ENCODE measurements around the gene EPG5. TPM values are rescaled to one million over a fixed set of nuclear protein-coding genes. Genes with fewer than 3 reads are reported as not detected.

EPG5 gene
- total and polyA plus RNA-seq, 2 donors (not counting 3 experiments of a cell fraction or from before 2014, with no cell fraction given), result 16.7 to 25.6 TPM

GRCh38 chr18:45856531-45856930 is 110.6 kb downstream of the EPG5 start:
- FAIRE-seq (no peak), DNase-seq (ENCODE audit: low read depth, low spot score) (no peak)
- intact Hi-C loops (cut with micrococcal nuclease), result no loop called here
- no TSS peak for BruUV-seq (replicated peaks)
- Histone ChIP-seq H3K9me1 (replicated peaks; ENCODE audit: control insufficient read depth, extremely low read depth, insufficient read depth, low read length) (no peaks in the 10 kb centered on the region), H3K79me2 (ENCODE audit: control insufficient read depth, insufficient read depth, low read length) (no peaks in the 10 kb centered on the region), H3K27me3 (ENCODE audit: control insufficient read depth in 2 of 2, insufficient read depth in 2 of 2, low read length in 2 of 2) (no peaks in the 10 kb centered on the region), H2AFZ (ENCODE audit: low read depth, low read length) (no peak overlapping the region), H3K27ac (ENCODE audit: insufficient read depth, low read depth, low read length) (no peak overlapping the region), H3K4me3 (replicated peaks in 1 of 3; ENCODE audit: insufficient read depth in 1 of 3, low read depth in 1 of 3, low read length in 3 of 3) (no peak overlapping the region), H3K9ac (replicated peaks; ENCODE audit: extremely low read depth, insufficient read depth, low read length) (no peak overlapping the region), H3K4me1 (ENCODE audit: control insufficient read depth, extremely low read depth, insufficient read depth, low read length) (no peaks in the 10 kb centered on the region), H3K9me3 (replicated peaks; ENCODE audit: control insufficient read depth, insufficient read depth, low read length) (no peaks in the 10 kb centered on the region), H4K20me1 (replicated peaks; ENCODE audit: control insufficient read depth, extremely low read depth, insufficient read depth, low read length) (no peaks in the 10 kb centered on the region), H3K4me2 (ENCODE audit: insufficient read depth, low read length) (no peak overlapping the region), H3K36me3 (ENCODE audit: control insufficient read depth in 2 of 2, extremely low read depth in 1 of 2, insufficient read depth in 2 of 2, low read length in 2 of 2) (peaks cover 4 to 18% of the 10 kb centered on the region in 2 experiments)
- TF ChIP-seq POLR2AphosphoS5 (IDR thresholded peaks at IDR 0.05; ENCODE audit: insufficient read depth, low read depth, low read length), result no peak
- dilution Hi-C loops (cut with MboI; ENCODE audit: extremely low pct_ligation_motif_present, low sequenced_read_pairs), result no loop called here
- ChIA-PET POLR2A (no interaction called here), CTCF (interaction anchor here (0.8 to 2.0 kb wide), 4 partner anchors 9 to 134 kb away, joined by 4 to 7 read pairs (median 4); no protein-coding TSS in a partner anchor)

GRCh38 chr18:45854036-45854586 is 113.0 kb downstream of the EPG5 start:
- H3K27ac ChIP-seq (ENCODE audit: insufficient read depth, low read depth, low read length), result no peak overlapping the region
- ChIA-PET POLR2A (no interaction called here), CTCF (interaction anchor here (1.0 to 2.3 kb wide), 4 partner anchors 12 to 188 kb away, joined by 3 to 8 read pairs (median 3); no protein-coding TSS in a partner anchor)
- no peaks in the 10 kb centered on the region for H3K9me1 ChIP-seq (replicated peaks; ENCODE audit: control insufficient read depth, extremely low read depth, insufficient read depth, low read length)
- no peaks in the 10 kb centered on the region for H3K27me3 ChIP-seq (ENCODE audit: control insufficient read depth in 2 of 2, insufficient read depth in 2 of 2, low read length in 2 of 2)
- H2AFZ ChIP-seq (ENCODE audit: low read depth, low read length), result no peak overlapping the region
- dilution Hi-C loops (cut with MboI; ENCODE audit: extremely low pct_ligation_motif_present, low sequenced_read_pairs) (no loop called here), intact Hi-C loops (cut with micrococcal nuclease) (no loop called here)
- H3K9me3 ChIP-seq (replicated peaks; ENCODE audit: control insufficient read depth, insufficient read depth, low read length), result no peaks in the 10 kb centered on the region
- BruUV-seq (replicated peaks), result no TSS peak
- H3K9ac ChIP-seq (replicated peaks; ENCODE audit: extremely low read depth, insufficient read depth, low read length), result no peak overlapping the region
- H3K4me2 ChIP-seq (ENCODE audit: insufficient read depth, low read length), result no peak overlapping the region
- no peaks in the 10 kb centered on the region for H4K20me1 ChIP-seq (replicated peaks; ENCODE audit: control insufficient read depth, extremely low read depth, insufficient read depth, low read length)
- H3K79me2 ChIP-seq (ENCODE audit: control insufficient read depth, insufficient read depth, low read length), result no peaks in the 10 kb centered on the region
- FAIRE-seq, result no peak
- peaks cover 0 to 25% of the 10 kb centered on the region in 2 experiments for H3K36me3 ChIP-seq (ENCODE audit: control insufficient read depth in 2 of 2, extremely low read depth in 1 of 2, insufficient read depth in 2 of 2, low read length in 2 of 2)
- H3K4me3 ChIP-seq (replicated peaks in 1 of 3; ENCODE audit: insufficient read depth in 1 of 3, low read depth in 1 of 3, low read length in 3 of 3), result no peak overlapping the region
- DNase-seq (ENCODE audit: low read depth, low spot score), result no peak
- no peak for TF ChIP-seq JUN (IDR thresholded peaks at IDR 0.05; ENCODE audit: borderline replicate concordance, insufficient read depth, insufficient read length, low read depth)
- no peak for TF ChIP-seq GATA2 (IDR thresholded peaks at IDR 0.05; ENCODE audit: insufficient read depth, insufficient read length, low read depth, low read length)
- TF ChIP-seq MYC (IDR thresholded peaks at IDR 0.05; ENCODE audit: low read depth, low read length), result no peak
- TF ChIP-seq FOS (IDR thresholded peaks at IDR 0.05; ENCODE audit: borderline replicate concordance, insufficient read depth, low read length), result no peak
- TF ChIP-seq EZH2 (IDR thresholded peaks at IDR 0.05; ENCODE audit: borderline replicate concordance, low read depth, low read length, severe bottlenecking), result no peak
- TF ChIP-seq POLR2A (IDR thresholded peaks at IDR 0.05; ENCODE audit: low read depth, low read length), result no peak
- TF ChIP-seq MAX (IDR thresholded peaks at IDR 0.05; ENCODE audit: insufficient read depth, insufficient read length), result no peak
- no peaks in the 10 kb centered on the region for H3K4me1 ChIP-seq (ENCODE audit: control insufficient read depth, extremely low read depth, insufficient read depth, low read length)
